HEK293 (cell line): ENCODE measurements around the gene EFHC1.

Experiments
- CTCF ChIA-PET: fragments of 350-600 bp; formaldehyde crosslinking; extraction: SDS; loops from one replicate; lab custom pipeline; 2021; ENCODE audit warnings: antibody characterized with exemption; lab: Yijun Ruan, JAX
- POLR2A ChIA-PET: fragments of 300-600 bp; formaldehyde crosslinking; extraction: SDS; loops from one replicate; lab custom pipeline; 2020; ENCODE audit warnings: antibody characterized with exemption, inconsistent platforms; lab: Yijun Ruan, JAX
- H3K27ac ChIP-seq: fragments of 200-500 bp; sonication (Bioruptor generic); 2 replicates; pipeline ENCODE4 v1.5.1; 2014; ENCODE audit warnings: low read depth, low read length, control low read depth, inconsistent platforms; ENCODE audit errors: extremely low read depth
- H3K36me3 ChIP-seq, 2 experiments: fragments of 200-500 bp in 1 of 2; sonication (Bioruptor generic) in 1 of 2; 1 replicate in 1 of 2; 2 replicates in 1 of 2; pipeline ENCODE4 v1.5.1; 2014 to 2017; ENCODE audit warnings: inconsistent platforms in 2 of 2, low read length in 2 of 2; ENCODE audit not compliant: control insufficient read depth in 2 of 2, insufficient read depth in 1 of 2
- H3K4me1 ChIP-seq: fragments of 200-500 bp; sonication (Bioruptor generic); 2 replicates; pipeline ENCODE4 v1.5.1; 2014; ENCODE audit warnings: mild to moderate bottlenecking, low read length, inconsistent platforms; ENCODE audit not compliant: control insufficient read depth, insufficient read depth
- H3K4me3 ChIP-seq: 2 replicates; pipeline ENCODE4 v1.5.1; 2011; ENCODE audit warnings: low read depth, mild to moderate bottlenecking, control low read depth, low read length, moderate library complexity
- H3K9me3 ChIP-seq: fragments of 200-500 bp; sonication (Bioruptor generic); 2 replicates; pipeline ENCODE4 v1.5.1; 2014; ENCODE audit warnings: low read depth, low read length, inconsistent platforms; ENCODE audit not compliant: control insufficient read depth, insufficient read depth
- ATF2 ChIP-seq: fragments of 450-650 bp; formaldehyde crosslinking; IDR thresholded peaks from 2 replicates; pipeline ENCODE4 v1.5.1; 2016; ENCODE audit warnings: missing biosample characterization, missing genetic modification characterization, low read depth
- GLI4 ChIP-seq: fragments of 450-650 bp; formaldehyde crosslinking; IDR thresholded peaks from 2 replicates; pipeline ENCODE4 v1.5.1; 2016; ENCODE audit warnings: missing biosample characterization, missing genetic modification characterization
- HIC1 ChIP-seq: fragments of 450-650 bp; formaldehyde crosslinking; IDR thresholded peaks from 2 replicates; pipeline ENCODE4 v1.5.1; 2016; ENCODE audit warnings: missing biosample characterization, missing genetic modification characterization
- REST ChIP-seq: fragments of 450-650 bp; formaldehyde crosslinking; IDR thresholded peaks from 2 replicates; pipeline ENCODE4 v1.5.1; 2016; ENCODE audit warnings: missing biosample characterization, missing genetic modification characterization
- SP3 ChIP-seq: fragments of 450-650 bp; formaldehyde crosslinking; IDR thresholded peaks from 2 replicates; pipeline ENCODE4 v1.5.1; 2016; ENCODE audit warnings: missing biosample characterization, missing genetic modification characterization
- ZFHX2 ChIP-seq: fragments of 450-650 bp; formaldehyde crosslinking; conservative IDR thresholded peaks from 2 replicates; pipeline ENCODE4 v1.5.1; 2016; ENCODE audit warnings: missing biosample characterization, missing genetic modification characterization
- ZNF10 ChIP-seq: fragments of 450-650 bp; formaldehyde crosslinking; IDR thresholded peaks from 2 replicates; pipeline ENCODE4 v1.5.1; 2017; ENCODE audit warnings: missing biosample characterization, missing genetic modification characterization
- ZNF26 ChIP-seq: fragments of 450-650 bp; formaldehyde crosslinking; IDR thresholded peaks from 2 replicates; pipeline ENCODE4 v1.5.1; 2016; ENCODE audit warnings: missing biosample characterization, missing genetic modification characterization
- ZNF324 ChIP-seq: fragments of 450-650 bp; formaldehyde crosslinking; IDR thresholded peaks from 2 replicates; pipeline ENCODE4 v1.5.1; 2016; ENCODE audit warnings: missing biosample characterization, missing genetic modification characterization
- ZNF341 ChIP-seq: fragments of 450-650 bp; formaldehyde crosslinking; IDR thresholded peaks from 2 replicates; pipeline ENCODE4; 2016; ENCODE audit warnings: low read depth, missing biosample characterization, missing genetic modification characterization
- ZNF501 ChIP-seq: fragments of 450-650 bp; formaldehyde crosslinking; IDR thresholded peaks from 2 replicates; pipeline ENCODE4 v1.5.1; 2016; ENCODE audit warnings: missing biosample characterization, missing genetic modification characterization
- ZNF530 ChIP-seq: fragments of 450-650 bp; formaldehyde crosslinking; IDR thresholded peaks from 2 replicates; pipeline ENCODE4 v1.5.1; 2016; ENCODE audit warnings: low read depth, missing biosample characterization, missing genetic modification characterization
- ZNF561 ChIP-seq: fragments of 450-650 bp; IDR thresholded peaks from 2 replicates; pipeline ENCODE4 v1.5.1; 2018; ENCODE audit warnings: missing biosample characterization, missing genetic modification characterization, borderline replicate concordance
- ZNF571 ChIP-seq: fragments of 450-650 bp; formaldehyde crosslinking; IDR thresholded peaks from 2 replicates; pipeline ENCODE4 v1.5.0; 2017; ENCODE audit warnings: missing biosample characterization, missing genetic modification characterization
- ZNF610 ChIP-seq: fragments of 450-650 bp; formaldehyde crosslinking; IDR thresholded peaks from 2 replicates; pipeline ENCODE4 v1.5.1; 2016; ENCODE audit warnings: missing biosample characterization, missing genetic modification characterization, borderline replicate concordance
- TF ChIP-seq, protein P1 (sequence below): fragments of 450-650 bp; formaldehyde crosslinking; IDR thresholded peaks from 2 replicates; pipeline ENCODE4 v1.5.1; 2016; ENCODE audit warnings: missing biosample characterization, missing genetic modification characterization
- TF ChIP-seq, protein P2 (sequence below): fragments of 450-650 bp; formaldehyde crosslinking; IDR thresholded peaks from 2 replicates; pipeline ENCODE4 v1.5.1; 2016; ENCODE audit warnings: missing biosample characterization, missing genetic modification characterization

The EFHC1 gene

GRCh38 chr6:52407467-52407866 lies 12.7 kb upstream of the EFHC1 start (continued):
- TF ChIP-seq ZNF26, result no peak

DNA sequence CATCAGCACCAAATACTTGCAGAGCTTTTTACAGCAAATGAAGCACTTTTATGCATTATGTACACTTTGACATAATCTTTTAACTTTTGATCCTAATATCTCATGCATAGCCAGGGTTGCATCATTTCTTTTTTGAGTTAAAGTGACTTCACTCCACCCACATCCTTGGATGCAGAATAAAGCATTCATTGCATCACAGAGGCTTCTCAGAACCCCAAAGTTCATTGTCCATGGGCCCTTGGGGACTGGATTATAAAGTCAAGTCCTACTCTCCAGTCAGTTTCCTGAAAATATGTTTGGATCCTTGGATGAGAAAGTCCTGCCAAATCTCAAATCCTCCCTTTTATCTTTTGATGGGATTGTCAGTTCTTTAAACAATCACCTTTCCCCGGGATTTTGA lies 10.6 kb upstream of the EFHC1 start:
- Histone ChIP-seq H3K4me3 (no peak overlapping the region), H3K4me1 (no peaks in the 10 kb centered on the region)
- CTCF ChIA-PET, result interaction anchor here (0.6 to 4.5 kb wide), 9 partner anchors 77 to 483 kb away, joined by 3 to 68 read pairs (median 4); no protein-coding TSS in a partner anchor
- TF ChIP-seq HIC1 (tag by site-specific recombination) (no peak), ZNF324 (tag by site-specific recombination) (no peak), ZFHX2 (tag by site-specific recombination) (peak; percentile 41)
- TF ChIP-seq, protein P1, sequence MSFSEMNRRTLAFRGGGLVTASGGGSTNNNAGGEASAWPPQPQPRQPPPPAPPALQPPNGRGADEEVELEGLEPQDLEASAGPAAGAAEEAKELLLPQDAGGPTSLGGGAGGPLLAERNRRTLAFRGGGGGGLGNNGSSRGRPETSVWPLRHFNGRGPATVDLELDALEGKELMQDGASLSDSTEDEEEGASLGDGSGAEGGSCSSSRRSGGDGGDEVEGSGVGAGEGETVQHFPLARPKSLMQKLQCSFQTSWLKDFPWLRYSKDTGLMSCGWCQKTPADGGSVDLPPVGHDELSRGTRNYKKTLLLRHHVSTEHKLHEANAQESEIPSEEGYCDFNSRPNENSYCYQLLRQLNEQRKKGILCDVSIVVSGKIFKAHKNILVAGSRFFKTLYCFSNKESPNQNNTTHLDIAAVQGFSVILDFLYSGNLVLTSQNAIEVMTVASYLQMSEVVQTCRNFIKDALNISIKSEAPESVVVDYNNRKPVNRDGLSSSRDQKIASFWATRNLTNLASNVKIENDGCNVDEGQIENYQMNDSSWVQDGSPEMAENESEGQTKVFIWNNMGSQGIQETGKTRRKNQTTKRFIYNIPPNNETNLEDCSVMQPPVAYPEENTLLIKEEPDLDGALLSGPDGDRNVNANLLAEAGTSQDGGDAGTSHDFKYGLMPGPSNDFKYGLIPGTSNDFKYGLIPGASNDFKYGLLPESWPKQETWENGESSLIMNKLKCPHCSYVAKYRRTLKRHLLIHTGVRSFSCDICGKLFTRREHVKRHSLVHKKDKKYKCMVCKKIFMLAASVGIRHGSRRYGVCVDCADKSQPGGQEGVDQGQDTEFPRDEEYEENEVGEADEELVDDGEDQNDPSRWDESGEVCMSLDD (tag by site-specific recombination), result no peak
- TF ChIP-seq, all 188 proteins: peak for 1
- H3K27ac ChIP-seq, result no peak overlapping the region
- H3K9me3 ChIP-seq, result no peaks in the 10 kb centered on the region
- POLR2A ChIA-PET, result no interaction called here
- H3K36me3 ChIP-seq, result no peaks in the 10 kb centered on the region

- no peak overlapping the region for H3K27ac ChIP-seq
- H3K4me3 ChIP-seq, result no peak overlapping the region
- no peaks in the 10 kb centered on the region for H3K9me3 ChIP-seq
- 0 out of 2 replicates have a peak, but pooled peaks cover 1% of the 10 kb centered on the region for H3K4me1 ChIP-seq
- ChIA-PET POLR2A (no interaction called here), CTCF (interaction anchor here (0.5 to 4.5 kb wide), 6 partner anchors 11 to 348 kb away, joined by 3 to 68 read pairs (median 4); no protein-coding TSS in a partner anchor)
- H3K36me3 ChIP-seq, result no peaks in the 10 kb centered on the region
- TF ChIP-seq ZNF561 (tag by site-specific recombination), result no peak
- no peak for TF ChIP-seq GLI4 (tag by site-specific recombination)
- TF ChIP-seq, protein P2, sequence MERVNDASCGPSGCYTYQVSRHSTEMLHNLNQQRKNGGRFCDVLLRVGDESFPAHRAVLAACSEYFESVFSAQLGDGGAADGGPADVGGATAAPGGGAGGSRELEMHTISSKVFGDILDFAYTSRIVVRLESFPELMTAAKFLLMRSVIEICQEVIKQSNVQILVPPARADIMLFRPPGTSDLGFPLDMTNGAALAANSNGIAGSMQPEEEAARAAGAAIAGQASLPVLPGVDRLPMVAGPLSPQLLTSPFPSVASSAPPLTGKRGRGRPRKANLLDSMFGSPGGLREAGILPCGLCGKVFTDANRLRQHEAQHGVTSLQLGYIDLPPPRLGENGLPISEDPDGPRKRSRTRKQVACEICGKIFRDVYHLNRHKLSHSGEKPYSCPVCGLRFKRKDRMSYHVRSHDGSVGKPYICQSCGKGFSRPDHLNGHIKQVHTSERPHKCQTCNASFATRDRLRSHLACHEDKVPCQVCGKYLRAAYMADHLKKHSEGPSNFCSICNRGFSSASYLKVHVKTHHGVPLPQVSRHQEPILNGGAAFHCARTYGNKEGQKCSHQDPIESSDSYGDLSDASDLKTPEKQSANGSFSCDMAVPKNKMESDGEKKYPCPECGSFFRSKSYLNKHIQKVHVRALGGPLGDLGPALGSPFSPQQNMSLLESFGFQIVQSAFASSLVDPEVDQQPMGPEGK (tag by site-specific recombination), result no peak
- TF ChIP-seq SP3, result no peak
- no peak for TF ChIP-seq ATF2 (tag by site-specific recombination)
- TF ChIP-seq ZNF530 (tag by site-specific recombination), result no peak
- TF ChIP-seq ZNF571, result no peak
- TF ChIP-seq ZNF610 (tag by site-specific recombination), result no peak
- TF ChIP-seq REST (tag by site-specific recombination), result no peak
- no peak for TF ChIP-seq ZNF341
- TF ChIP-seq ZNF501 (tag by site-specific recombination), result no peak
- no peak for TF ChIP-seq ZNF10
Measured at GRCh38 chr6:52410979-52411378, 9.2 kb upstream of the EFHC1 start.
